Peyer's patch (tissue), 4 donors: ENCODE results near the gene TMPRSS15.

Experiments
- POLR2A ChIP-seq, 2 donors: fragments of 450-650 bp; IDR thresholded peaks; one replicate each; pipeline ENCODE4 v1.5.1; 2017; ENCODE audit warnings: antibody characterized with exemption in 2 of 2, mild to moderate bottlenecking in 2 of 2, moderate library complexity in 2 of 2
- TF ChIP-seq, protein P1 (sequence below), 6 experiments: fragments of 450-650 bp in 4 of 6; fragments of 200-600 bp in 2 of 6; sonication (generic) in 1 of 6; IDR thresholded peaks; one replicate each; pipeline ENCODE4 v1.5.1; 2017 to 2019; ENCODE audit warnings: antibody characterized with exemption in 6 of 6, mild to moderate bottlenecking in 3 of 6, moderate library complexity in 1 of 6

DNA sequence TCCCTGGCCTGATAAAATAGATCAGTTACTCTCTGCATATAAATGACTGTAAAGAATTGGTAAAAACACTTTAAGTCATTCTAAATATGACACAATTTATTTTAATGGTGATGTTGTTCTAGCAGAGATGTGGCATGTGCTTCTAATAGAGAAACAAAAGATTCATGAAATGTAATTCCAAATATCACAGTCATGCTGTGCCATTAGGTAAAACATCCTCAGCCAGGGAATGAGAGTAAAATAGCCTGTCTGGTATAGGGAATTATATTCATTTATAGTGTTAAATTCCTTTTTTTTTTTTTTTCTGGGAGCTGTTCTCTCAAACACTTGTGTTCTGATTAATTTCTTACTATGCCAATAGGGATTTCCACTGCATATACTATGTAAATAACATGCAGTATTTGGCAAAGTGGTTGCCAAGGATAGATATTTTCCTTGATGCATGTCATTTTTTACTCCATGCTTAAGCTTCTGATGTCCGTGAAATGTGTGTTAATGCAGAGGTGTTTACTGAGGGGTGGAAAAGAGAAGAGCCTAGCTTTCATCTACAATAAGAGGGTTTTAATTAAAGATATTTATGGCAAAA is 67.8 kb downstream of the TMPRSS15 start:
- TF ChIP-seq, protein P1, sequence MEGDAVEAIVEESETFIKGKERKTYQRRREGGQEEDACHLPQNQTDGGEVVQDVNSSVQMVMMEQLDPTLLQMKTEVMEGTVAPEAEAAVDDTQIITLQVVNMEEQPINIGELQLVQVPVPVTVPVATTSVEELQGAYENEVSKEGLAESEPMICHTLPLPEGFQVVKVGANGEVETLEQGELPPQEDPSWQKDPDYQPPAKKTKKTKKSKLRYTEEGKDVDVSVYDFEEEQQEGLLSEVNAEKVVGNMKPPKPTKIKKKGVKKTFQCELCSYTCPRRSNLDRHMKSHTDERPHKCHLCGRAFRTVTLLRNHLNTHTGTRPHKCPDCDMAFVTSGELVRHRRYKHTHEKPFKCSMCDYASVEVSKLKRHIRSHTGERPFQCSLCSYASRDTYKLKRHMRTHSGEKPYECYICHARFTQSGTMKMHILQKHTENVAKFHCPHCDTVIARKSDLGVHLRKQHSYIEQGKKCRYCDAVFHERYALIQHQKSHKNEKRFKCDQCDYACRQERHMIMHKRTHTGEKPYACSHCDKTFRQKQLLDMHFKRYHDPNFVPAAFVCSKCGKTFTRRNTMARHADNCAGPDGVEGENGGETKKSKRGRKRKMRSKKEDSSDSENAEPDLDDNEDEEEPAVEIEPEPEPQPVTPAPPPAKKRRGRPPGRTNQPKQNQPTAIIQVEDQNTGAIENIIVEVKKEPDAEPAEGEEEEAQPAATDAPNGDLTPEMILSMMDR (IDR thresholded peaks at IDR 0.05): no peak
- no peak for TF ChIP-seq POLR2A (IDR thresholded peaks at IDR 0.05)
